HFF-Myc (cell line): ENCODE data around the gene MBOAT2.

Experiments
- DNase-seq: peaks from one replicate; pipeline ENCODE4 v3.0.0-alpha.2; 2011; ENCODE audit warnings: low read depth; ENCODE audit errors: extremely low read depth
- H3K4me3 ChIP-seq: replicated peaks from 2 replicates; pipeline ENCODE4 v1.5.1; 2011; ENCODE audit warnings: low read depth, mild to moderate bottlenecking, control low read depth, low read length
- TF ChIP-seq, protein P1 (sequence below): IDR thresholded peaks from 2 replicates; pipeline ENCODE4 v1.5.1; 2012; ENCODE audit warnings: mild to moderate bottlenecking, low read depth, low read length, control low read depth; ENCODE audit errors: missing control alignments

MBOAT2 gene

DNA sequence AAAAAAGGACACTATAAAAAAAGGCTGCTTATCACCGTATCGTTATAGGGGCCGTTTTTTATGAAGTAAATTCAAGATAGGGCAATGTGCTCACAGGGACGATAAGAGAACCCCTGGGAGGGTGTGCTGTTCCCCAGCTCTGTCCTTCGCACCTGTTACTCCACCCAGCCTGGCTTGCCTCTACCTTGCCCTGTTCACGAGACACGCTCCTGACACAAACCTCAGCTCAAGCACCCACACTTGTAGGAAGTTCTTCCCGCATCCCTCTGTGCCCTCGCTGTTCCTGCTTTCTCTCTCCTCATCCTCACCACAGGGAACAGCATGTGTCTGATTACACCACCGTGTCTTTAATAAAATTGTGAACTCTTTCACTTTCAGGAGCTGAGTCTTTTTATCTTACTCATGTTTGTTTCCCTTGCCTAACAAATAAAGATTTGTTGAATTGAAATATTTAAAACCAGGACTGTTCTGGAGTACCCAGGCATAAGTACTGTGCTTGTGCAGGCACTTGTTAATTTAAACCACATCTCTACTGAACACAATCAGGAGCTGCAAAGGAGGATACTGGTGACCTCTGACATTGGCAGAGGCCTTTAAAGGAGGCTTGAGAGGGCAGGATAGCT, 140.0 kb downstream of the MBOAT2 start:
- TF ChIP-seq, protein P1, sequence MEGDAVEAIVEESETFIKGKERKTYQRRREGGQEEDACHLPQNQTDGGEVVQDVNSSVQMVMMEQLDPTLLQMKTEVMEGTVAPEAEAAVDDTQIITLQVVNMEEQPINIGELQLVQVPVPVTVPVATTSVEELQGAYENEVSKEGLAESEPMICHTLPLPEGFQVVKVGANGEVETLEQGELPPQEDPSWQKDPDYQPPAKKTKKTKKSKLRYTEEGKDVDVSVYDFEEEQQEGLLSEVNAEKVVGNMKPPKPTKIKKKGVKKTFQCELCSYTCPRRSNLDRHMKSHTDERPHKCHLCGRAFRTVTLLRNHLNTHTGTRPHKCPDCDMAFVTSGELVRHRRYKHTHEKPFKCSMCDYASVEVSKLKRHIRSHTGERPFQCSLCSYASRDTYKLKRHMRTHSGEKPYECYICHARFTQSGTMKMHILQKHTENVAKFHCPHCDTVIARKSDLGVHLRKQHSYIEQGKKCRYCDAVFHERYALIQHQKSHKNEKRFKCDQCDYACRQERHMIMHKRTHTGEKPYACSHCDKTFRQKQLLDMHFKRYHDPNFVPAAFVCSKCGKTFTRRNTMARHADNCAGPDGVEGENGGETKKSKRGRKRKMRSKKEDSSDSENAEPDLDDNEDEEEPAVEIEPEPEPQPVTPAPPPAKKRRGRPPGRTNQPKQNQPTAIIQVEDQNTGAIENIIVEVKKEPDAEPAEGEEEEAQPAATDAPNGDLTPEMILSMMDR, result no peak
- no peak for DNase-seq
- no peak overlapping the region for H3K4me3 ChIP-seq

DNA sequence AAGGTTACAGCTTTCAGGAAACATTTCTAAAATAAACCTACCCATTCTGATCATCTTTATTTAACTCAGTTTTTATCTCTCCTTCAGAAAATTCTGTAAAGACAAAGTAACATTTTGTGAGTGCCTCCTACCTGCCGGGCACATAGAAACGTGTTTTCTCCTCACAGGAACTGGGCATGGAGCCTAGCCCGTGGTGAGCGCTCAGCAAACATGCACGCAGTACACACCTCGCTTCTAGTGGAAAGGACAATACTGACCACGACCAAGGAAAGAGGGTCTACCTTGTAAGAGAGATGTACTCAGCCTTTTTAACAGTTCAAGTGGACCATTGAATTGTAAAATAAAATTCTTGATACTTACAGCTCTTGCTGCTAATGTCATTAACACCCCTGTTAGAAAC, 141.3 kb downstream of the MBOAT2 start:
- TF ChIP-seq, protein P1, result no peak
- DNase-seq, result no peak
- H3K4me3 ChIP-seq, result no peak overlapping the region

DNA sequence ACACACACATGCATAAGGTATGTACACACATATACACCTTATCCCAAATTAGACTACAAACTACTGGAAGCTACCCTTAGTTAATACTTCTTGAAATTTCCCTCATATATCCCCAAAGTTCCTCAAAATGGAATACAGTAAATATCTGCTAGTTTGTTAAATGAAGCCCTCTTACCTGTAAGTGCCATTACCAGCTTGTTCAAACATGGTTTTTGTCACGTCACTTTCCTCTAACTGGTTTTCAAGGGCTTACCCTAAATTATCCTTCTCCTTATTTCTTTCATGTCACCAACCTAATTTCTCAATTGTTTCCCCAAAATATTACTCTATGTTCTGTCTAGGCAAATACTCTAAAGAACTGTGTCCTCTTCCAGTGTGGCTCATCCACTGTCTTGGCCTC, 141.7 kb downstream of the MBOAT2 start:
- no peak for DNase-seq
- TF ChIP-seq, protein P1, result no peak

DNA sequence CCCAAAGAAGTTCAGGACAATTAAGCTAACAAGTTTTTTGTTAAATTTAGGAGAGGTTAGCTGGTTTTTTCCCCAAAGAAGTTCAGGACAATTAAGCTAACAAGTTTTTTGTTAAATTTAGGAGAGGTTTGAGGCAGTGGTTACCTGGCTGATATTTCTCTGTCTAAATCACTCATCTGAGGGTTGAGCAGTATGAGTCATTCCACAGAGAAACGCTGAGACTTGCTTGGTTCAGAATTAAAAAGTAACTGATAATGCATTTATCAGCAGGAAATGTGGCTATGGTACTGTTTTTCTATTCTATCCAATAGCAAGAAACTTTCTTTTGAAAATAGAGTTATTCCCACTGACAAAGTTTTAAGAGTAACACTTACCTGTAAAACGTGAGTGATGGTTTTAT, 143.2 kb downstream of the MBOAT2 start:
- TF ChIP-seq, protein P1, result no peak
- DNase-seq, result no peak
- H3K4me3 ChIP-seq, result no peak overlapping the region

More for the DNA sequence above, 141.7 kb downstream of the MBOAT2 start:
- H3K4me3 ChIP-seq, result no peak overlapping the region

DNA sequence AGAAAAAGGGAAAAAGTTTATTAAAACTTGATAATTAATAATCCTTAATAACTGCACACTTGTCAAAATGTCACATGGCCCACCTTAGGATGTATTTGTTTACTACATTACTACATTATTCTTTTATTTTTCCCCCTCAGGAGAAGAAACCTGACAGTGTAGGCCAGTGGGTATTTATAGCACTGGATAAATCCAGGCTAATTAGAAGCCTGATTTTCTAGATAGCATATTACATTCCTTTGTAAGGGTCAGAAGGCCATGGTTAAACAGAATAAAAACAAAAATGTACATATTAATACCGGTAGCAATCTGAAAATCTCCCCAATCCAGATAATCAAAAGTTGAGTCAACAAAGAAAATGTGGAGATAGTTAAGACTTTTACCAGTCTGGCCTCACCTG, 144.6 kb downstream of the MBOAT2 start:
- no peak for DNase-seq
- TF ChIP-seq, protein P1, result no peak
- no peak overlapping the region for H3K4me3 ChIP-seq

DNA sequence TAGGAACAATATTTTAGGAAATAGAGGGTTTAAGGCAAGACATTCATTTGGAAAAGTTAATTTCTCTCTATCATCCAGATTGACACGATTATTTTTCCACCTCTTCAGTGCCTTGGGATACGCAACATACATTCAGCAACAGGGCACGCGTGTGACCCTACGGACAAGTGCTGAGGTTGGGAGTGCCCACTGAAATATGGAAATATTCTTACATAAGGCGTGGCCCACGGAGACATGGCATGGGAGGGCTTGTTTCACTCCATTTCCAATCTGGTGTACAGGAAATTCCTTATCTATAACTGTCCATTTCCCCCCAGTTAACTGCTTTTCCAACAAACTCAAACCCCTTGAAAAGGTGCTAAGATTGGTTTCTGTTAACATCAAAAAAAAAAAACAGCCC, 145.2 kb downstream of the MBOAT2 start:
- H3K4me3 ChIP-seq, result no peak overlapping the region
- no peak for DNase-seq
- TF ChIP-seq, protein P1, result no peak

DNA sequence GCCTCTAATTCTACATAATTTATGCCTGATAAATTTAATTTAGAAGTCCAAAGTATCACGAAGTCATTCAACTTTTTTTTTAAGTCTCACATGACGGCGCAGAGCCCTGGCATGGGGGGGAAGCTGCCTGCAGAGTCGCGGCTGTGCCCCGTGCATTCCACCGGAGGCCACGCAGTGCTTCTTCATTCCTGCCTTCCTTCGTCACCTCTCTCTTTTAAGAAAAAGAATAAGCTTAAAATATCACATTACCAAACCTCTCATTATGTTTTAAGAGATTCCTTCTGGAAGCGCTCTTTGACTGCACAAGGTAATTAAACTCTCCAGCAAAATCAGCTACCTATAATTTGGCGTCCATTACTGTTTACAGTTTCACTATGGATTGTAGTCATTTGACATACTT, 145.8 kb downstream of the MBOAT2 start:
- no peak for DNase-seq
- TF ChIP-seq, protein P1, result no peak
- H3K4me3 ChIP-seq, result no peak overlapping the region
